GM19467 (cell line): Measurements from ENCODE around the gene PHLPP1.
A peak's percentile ranks its signal among the peaks of the same experiment; 100 is the strongest.
"Not testable (repeated sequence)": the region's sequence is repeated elsewhere in the genome, so short reads cannot be mapped to it uniquely, and the experiment has no call there.

Experiments used
- ATAC-seq: cut with Tn5 transposase; IDR thresholded peaks from one replicate; pipeline ENCODE4 v1.9.1; 2021; ENCODE audit warnings: mild to moderate bottlenecking, moderate library complexity; ENCODE audit not compliant: unreplicated experiment

PHLPP1 gene

DNA sequence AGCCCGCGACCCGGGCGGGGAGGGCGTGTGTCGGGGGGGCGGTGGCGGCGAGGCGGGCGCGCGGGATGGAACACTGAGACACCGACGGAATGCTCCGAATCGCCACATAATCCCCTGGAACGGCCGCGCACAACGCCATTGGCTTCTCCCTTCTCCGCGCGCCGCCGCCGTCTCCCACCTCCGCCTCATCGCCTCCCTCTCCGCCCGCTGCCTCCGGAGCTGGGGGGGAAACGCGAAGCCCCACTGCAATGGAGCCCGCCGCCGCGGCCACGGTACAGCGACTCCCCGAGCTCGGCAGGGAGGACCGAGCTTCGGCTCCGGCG is at the start of gene PHLPP1:
PHLPP1 (plus strand) TSS at position 106 of the 323 bp plus-strand sequence; CDS start at position 249, 143 bp downstream.
- peak; percentile 19 for ATAC-seq

DNA sequence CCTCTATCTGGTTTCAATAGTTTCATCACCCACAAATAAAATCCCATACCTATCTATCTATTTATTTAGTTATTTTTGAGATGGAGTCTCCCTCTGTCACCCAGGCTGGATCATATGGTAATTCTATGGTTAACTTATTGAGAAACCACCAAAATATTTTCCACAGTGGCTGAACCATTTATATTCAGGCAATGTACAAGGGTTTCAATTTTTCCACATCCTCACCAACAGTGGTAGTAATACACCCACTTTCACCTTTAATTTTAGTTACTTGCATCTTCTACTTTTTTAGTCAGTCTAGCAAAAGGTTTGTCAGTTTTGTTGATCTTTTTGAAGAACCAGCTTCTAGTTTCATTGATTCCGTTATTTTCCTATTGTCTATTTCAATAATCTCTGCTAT is 46.1 kb upstream of the PHLPP1 start:
- ATAC-seq: no peak

DNA sequence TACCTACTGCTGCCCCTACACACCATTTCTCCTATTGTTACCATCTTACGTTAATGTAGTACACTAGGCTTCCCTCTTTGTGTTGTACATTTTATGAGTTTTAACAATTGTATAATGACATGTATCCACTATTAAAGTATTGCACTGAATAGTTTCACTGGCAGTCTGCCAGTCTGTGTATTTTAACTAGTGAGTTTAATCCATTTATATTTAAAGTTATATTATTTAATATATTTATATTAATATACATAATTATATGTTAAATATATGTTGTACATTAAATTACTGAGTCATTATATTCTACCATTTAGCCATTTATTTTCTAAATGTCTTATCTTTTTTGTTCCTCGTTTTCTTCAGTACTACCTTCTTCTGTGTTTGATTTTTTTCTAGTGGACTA is 44.8 kb upstream of the PHLPP1 start:
- ATAC-seq: no peak

DNA sequence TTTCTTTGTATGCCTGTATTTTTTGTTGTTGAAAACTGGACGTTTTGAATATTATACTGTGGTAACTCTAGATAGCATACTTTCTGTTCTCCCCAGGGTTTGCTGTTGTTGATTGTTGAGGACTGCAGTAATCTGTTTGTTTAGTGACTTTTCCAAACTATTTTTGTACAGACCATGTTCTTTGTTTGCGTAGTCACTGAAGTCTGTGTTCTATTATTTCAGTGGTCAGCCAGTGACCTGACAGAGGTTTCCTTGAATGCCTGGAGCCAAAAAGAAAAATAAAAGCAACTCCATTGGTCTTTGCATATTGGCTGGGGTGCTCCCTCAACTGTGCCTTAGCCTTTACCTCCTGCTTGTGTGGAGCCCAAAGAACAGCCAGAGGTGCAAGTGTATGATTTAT is 42.7 kb upstream of the PHLPP1 start:
- ATAC-seq: no peak

DNA sequence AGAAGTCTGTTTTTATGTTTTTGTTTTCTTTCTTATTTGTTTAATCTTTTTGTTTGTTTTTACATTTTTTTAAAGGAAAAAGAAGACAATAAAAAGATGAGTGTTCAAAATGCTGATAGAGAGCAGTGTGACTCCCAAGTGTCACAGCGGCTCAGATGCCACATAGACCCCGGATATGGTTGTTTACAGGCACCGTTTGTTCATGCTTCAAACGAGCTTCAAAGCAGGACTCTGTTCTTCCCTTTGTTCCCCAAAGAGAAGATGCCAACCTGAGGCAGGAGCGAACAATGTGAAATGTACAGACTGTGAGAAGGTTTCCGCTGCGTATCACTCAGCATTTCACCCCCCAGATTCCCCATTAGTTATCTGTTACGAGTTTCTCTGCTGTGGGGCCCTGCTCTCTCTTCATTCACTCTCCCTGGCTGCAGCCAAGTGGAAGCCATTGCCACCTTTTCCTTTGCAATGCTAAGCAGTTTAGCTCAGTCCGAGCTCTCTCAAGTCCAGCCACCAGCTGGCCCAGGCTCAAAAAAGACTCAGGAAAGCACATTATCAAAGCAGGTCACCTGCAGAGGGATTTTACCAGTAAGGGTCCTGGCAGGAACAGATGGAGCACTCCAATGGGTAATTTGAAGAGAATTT is 36.4 kb upstream of the PHLPP1 start:
- ATAC-seq: no peak

- no peak for ATAC-seq
These were observed 33.0 kb upstream of the PHLPP1 start for GRCh38 chr18:62682371-62682770.

DNA sequence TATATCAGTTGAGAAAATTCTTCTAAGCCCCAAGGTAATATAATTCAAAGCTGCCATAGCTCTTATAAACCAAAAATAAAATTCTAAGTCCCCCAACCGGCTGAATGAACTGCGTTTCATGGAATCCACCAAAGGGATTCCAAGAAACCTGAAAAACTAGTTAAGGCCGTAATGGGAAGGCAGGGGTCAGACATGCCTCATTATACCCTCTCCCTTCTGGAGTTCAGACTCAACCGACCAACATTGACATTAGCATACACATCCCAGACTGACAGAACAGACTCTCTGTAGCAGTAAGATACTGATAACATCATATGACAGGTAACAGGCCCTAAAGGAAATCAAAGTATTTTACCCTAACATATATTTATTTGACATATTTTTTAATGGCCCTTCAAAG is 31.4 kb upstream of the PHLPP1 start:
- ATAC-seq: no peak

DNA sequence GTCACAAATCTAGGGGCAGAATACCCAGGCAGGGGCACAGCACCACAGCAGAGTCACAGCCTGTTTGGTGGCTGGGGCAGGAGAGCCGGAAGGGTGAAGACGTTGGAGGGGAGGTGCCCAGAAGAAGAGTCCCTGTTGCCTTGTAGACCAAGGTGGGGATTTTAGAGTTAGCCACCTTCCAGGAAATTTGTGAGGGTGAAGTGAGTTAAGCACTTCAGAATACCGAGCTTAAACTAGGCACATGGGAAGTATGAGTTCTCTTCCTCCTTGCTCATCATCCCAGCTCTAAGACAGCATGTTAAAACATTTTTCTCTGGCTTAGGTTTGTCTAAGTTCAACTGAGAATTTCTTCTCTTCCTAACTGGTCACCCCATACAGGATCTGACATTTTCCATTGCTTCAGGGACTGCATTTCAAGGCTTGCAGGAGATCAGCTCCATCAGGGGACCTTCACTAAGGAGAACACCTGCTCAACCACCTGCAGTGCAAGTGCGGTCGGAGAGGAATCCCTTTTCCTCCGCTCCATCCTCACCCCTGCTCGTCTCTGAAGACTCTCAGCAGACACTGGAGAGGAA is 26.5 kb upstream of the PHLPP1 start:
- no peak for ATAC-seq

GRCh38 chr18:62690236-62690815 is 25.0 kb upstream of the PHLPP1 start:
- ATAC-seq: no peak

GRCh38 chr18:62693659-62694058 is 21.7 kb upstream of the PHLPP1 start:
- no peak for ATAC-seq

GRCh38 chr18:62697636-62698035 is 17.7 kb upstream of the PHLPP1 start:
- no peak for ATAC-seq

GRCh38 chr18:62702259-62702658 is 13.1 kb upstream of the PHLPP1 start:
- no peak for ATAC-seq

- ATAC-seq: not testable (repeated sequence)
These were observed 8.5 kb upstream of the PHLPP1 start for GRCh38 chr18:62706879-62707278.

DNA sequence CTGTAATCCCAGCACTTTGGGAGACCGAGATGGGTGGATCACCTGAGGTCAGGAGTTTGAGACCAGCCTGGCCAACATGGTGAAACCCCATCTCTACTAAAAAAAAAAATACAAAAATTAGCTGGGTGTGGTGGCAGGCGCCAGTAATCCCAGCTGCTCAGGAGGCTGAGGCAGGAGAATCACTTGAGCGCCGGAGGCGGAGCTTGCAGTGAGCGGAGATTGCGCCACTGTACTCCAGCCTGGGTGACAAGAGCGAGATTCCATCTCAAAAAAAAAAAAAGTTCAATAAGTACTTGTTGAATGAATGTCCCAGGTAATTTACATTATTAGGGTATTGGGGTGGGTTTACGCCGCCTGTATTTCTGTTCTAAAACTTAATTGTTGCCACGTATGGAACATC is 5.4 kb upstream of the PHLPP1 start:
- ATAC-seq: not testable (repeated sequence)

DNA sequence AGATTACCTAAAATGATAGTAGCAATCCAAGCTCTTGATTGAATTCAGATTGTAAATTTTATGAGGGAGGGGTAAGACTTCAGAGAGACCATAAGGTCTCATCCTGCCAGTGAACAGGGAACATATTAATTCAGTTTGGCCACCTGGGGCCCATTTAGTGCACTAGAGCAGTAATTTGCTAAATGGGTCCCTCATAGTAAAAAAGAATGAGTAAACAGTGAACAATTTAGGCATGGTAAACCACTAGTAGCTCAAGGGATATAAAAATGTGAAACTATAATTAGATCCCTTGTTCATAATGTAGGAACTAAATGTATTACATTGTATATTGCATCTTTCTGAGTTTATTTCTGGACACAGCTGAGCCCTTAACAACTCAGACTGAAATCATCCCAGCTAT is 4.9 kb upstream of the PHLPP1 start:
- ATAC-seq: no peak

GRCh38 chr18:62711781-62712180 is 3.6 kb upstream of the PHLPP1 start:
- no peak for ATAC-seq

DNA sequence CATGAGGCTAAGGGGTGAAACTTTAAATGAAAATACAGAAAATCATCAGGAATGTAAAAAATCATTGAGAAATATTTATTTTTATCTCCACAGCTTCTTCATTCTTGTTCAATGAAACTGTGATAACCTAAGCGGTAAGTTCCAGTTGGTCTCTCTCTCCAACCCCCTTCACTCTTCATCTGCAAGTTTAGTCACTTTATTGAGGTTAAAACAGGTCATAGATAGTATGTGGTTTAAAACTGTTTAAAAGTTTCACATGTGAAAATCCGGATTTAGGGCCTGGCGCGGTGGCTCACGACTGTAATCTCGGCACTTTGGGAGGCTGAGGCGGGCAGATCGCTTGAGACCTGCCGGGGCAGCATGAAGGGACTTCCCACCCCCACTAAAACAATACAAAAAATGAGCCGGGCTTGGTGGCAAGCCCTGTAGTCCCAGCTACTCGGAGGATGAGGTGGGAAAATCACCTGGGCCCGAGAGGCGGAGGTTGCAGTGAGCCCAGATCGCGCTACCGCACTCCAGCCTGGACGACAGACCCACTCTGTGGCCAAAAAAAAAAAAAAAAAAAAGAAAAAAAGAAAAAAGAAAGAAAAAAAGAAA is 1.6 kb upstream of the PHLPP1 start:
- ATAC-seq: no peak

DNA sequence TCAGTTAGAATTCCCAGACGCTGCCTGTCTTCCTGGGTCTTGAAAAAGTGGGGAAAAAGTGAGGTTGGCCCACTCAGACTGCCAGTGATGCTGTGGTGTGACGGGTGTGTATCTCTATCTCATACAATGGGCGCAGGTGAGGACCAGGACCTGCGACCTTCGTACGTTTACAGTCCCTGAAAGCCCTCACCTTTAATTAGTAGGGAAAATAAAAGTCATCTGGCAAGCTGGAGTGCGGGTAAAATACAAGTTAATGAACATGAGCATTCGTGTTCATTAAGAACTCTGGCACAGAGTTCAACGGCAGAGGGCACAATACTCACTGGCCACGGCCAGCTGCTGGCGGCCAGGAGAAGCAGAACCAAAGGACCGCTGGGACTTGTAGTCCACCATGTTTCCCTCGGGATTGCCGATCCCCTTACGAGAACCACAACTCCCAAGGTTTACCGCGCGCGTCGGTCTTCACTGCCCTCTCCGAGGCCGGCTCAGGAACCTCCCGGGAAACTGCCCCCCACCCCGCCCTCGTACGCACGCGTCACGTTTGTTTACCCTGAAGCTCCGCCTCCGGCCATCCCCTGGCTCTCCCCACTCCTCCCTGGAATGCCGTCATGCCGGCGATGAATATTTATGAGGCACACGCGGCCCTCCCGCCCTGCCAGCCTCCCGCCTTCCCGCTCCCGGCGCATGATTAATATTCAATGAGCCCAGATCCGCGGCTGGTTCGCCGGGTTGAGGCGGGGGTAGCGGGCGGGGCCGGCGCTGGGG is 488 bp upstream of the PHLPP1 start:
- peak; percentile 67 for ATAC-seq

DNA sequence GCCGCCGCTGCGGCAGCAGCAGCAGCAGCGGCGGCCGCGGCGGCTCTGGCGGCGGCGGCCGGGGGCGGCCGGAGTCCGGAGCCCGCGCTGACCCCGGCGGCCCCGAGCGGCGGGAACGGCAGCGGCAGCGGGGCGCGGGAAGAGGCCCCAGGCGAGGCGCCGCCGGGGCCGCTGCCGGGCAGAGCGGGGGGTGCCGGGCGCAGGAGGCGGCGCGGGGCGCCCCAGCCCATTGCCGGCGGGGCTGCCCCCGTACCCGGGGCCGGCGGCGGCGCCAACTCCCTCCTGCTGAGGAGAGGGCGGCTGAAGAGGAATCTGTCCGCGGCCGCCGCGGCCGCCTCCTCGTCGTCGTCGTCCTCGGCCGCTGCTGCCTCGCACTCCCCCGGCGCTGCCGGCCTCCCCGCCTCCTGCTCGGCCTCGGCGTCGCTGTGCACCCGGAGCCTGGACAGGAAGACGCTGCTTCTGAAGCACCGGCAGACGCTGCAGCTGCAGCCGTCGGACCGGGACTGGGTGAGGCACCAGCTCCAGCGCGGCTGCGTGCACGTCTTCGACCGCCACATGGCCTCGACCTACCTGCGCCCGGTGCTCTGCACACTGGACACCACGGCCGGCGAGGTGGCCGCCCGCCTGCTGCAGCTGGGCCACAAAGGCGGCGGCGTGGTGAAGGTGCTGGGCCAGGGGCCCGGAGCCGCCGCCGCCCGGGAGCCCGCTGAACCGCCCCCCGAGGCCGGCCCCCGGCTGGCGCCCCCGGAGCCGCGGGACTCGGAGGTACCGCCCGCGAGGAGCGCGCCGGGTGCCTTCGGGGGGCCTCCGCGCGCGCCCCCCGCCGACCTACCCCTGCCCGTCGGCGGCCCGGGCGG is 646 bp downstream of the PHLPP1 start:
- peak; percentile 28 for ATAC-seq

DNA sequence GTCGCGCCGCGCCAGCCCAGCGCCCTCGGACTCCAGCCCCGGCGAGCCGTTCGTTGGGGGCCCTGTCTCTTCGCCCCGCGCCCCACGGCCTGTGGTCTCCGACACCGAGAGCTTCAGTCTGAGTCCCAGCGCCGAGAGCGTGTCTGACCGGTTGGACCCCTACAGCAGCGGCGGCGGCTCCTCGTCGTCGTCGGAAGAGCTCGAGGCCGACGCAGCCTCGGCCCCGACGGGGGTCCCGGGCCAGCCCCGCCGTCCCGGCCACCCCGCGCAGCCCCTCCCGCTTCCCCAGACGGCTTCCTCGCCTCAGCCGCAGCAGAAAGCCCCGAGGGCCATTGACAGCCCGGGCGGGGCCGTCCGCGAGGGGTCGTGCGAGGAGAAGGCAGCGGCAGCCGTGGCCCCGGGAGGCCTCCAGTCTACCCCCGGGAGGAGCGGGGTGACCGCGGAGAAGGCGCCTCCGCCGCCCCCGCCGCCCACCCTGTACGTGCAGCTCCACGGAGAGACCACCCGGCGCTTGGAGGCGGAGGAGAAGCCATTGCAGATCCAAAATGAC is 1.4 kb downstream of the PHLPP1 start:
- peak; percentile 21 for ATAC-seq
